Islet precursor cell (in vitro differentiated cells): ENCODE results near the gene OR6T1.

Source experiments
- DNase-seq: peaks from one replicate; pipeline ENCODE4 v3.0.0-alpha.2; 2018

Gene OR6T1, protein sequence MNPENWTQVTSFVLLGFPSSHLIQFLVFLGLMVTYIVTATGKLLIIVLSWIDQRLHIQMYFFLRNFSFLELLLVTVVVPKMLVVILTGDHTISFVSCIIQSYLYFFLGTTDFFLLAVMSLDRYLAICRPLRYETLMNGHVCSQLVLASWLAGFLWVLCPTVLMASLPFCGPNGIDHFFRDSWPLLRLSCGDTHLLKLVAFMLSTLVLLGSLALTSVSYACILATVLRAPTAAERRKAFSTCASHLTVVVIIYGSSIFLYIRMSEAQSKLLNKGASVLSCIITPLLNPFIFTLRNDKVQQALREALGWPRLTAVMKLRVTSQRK

DNA sequence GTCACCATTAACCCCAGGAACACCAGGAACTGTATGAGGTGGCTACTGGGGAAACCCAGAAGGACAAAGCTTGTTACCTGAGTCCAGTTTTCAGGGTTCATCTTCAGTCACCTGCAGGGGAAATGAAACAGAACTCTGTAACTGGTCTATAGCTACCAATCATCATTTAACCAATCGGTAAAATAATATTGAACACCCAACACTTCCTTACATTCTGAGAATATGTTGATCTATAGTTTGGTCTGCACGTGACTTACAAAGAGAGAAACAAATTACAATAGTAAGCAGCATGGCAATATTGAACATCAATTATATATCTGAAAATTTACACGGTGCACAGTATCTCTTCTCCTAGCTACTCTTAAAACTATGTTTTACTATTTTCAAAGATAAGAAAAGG lies at the start of gene OR6T1:
OR6T1 (minus strand) TSS at position 101 of the 400 bp plus-strand sequence; CDS start at position 101, 0 bp downstream.
- no peak for DNase-seq

DNA sequence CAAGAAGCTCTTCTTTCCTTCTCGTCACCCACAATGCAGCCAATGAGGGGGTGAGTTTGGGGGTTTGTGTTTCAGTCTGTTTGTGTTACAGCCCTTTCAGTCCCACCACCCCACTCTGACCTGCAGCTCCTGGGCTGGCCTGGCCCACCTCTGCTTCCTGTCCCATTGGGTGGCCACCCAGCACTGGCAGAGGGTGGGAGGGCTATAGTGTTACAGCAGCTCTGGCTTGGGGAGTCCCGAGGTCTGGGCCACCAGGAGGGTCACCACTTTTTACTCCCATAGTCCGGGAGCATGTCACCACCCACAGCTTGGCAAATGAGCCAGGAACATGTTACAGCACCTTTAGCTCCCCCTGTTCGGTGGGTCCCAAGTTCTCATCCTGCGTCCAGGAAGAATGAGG lies 35.7 kb upstream of the OR6T1 start:
- DNase-seq, result no peak

DNA sequence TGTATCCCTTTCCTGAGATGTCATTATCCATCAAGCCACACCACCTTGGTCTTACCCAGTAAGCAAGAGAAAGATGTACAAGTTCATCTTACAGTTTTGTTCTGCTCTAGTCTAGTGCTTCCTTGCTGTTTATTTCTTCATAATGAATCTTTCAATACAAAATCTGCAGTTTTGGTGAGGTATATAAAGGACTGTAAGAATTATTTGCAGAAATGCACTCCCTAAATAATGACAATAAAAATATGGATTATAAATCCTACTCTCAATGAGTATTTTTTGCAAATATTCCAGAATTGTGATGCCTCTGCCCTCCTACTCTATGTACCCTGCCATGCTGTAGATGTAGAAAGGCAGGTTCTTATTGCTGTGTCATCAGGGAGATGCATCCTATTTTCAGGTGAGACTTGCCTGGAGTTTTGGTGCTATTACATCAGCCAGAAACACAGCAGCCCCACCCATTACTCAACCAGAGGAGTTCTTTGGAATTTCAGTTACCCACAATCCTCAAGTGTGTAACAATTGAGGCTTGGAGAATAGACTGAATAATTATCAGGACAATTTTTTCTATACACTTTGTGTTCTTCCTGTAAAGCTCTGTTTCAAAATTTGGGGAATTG lies 34.2 kb upstream of the OR6T1 start, which contains the start of gene OR10S1:
OR10S1 (minus strand) TSS at position 51 of the 617 bp plus-strand sequence. CDS start 117 bp downstream, outside the sequence.
- DNase-seq, result no peak

DNA sequence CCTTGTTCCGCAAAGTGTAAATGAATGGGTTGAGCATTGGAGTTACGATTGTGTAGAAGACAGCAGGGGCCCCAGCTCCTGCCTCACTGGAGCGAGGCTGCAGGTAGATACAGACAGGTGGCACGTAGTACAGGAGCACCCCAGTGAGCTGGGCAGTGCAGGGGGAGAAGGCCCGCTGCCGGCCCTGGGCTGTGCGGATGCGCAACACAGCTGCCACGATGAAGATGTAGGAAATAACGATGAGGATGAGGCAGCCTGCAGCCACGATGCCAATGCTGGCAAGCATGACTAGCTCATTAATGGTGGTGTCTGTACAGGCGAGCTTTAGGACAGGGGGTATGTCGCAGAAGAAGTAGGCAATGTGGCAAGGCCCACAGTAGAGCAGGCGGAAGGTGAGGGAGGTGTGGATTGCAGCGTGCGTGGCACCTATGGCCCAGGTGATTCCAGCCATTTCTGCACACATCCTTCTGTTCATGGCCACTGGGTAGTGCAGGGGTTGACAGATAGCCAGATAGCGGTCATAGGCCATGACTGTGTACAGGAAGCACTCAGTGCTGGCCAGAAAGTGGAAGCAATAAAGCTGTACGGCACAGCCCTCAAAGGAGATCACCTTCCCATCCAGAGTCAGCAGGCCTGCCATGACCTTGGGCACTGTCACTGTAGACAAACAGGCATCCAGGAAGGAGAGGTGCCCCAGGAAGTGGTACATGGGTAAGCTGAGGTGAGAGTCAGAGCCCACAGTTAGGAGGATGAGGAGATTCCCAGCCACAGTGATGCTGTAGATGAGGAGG lies 33.3 kb upstream of the OR6T1 start:
- DNase-seq, result no peak

DNA sequence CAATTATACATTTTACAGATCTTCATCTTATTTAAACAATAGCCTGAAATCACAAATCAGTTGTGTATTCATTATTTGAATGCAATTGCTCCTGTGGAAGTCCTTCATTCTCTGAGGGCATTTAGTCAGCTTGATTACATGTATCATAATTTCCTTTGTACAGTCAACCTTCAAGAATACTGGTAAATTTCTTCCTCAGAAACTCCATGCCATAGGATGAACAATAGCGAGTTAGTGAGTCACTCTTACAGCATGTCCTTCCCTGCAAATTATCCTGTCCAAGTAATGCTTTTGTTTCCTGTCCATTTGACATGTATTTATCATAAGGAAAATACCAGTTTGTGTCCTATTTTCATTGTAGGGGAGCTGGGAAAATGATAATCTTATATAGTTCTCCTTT lies 30.2 kb upstream of the OR6T1 start:
- DNase-seq, result no peak

DNA sequence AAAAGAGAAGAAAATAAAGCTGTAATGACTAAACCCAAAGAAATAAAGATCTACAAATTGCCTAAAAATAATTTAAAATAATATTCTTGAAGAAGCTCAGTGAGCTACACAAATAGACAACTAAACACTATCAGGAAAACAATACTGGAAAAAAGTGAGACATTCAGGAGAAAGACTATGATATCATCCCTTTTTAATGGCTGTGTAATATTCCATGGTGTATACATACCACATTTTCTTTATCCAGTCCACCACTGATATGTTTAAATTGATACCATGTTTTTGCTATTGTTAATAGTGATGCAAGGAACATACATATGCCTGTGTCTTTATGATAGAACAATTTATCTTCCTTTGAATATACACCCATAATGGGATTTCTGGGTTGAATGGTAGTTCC lies 13.1 kb upstream of the OR6T1 start:
- no peak for DNase-seq

DNA sequence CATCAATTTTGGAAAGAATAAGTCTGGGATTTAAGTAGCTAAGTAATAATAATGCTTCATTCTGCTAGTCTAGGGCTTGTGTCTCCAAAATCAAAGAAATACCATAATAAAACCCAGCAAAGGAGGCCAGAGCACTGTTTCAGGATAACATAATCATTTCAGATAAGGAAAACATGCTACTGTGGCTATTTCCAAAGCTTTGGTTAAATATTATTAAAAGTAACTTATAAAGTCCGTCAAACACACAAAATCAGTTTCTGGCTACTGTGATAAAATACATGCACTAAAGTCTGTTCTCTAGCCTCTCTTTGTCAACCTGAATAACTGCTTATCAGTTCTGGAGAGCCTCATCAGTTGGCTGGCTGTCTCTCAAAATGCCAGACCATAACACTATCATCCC lies 1.5 kb upstream of the OR6T1 start:
- DNase-seq, result no peak

DNA sequence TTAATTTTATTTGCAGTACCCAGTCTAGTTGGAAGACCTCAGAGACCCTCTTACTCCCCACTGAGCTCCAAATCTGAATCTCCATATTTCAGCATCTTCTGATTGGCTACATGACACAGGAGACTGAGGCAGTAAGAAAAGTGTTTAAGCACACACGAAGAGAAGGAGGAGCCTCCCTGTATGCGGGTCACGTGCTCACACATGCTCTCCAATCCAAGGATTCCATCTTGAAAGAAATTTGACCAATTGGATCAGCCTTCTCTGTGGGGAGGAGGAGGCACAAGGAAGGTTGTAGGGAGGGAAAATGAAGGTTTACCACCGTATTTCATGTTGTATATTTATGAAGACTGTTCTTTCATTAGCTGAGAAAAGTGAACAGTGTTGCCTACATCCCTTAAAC lies 1.2 kb downstream of the OR6T1 start:
- no peak for DNase-seq

DNA sequence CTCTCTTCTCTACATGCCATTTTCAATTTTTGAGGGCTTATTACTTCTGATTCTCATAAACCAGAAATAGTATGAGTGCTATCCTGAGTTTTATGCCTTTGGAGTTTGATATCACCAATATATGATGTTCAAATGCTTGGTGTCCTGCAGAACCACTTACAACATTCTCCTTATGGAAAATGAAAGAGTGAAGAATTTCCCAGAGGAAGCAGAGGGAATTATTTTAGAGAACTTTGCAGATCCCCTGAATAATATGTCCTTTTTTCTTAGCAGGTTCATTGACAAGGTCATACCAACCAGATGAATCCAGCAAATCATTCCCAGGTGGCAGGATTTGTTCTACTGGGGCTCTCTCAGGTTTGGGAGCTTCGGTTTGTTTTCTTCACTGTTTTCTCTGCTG lies 4.3 kb downstream of the OR6T1 start, which contains the start of gene OR4D5:
OR4D5 (plus strand) TSS at position 301 of the 400 bp plus-strand sequence; CDS start at position 301, 0 bp downstream.
- DNase-seq, result no peak

DNA sequence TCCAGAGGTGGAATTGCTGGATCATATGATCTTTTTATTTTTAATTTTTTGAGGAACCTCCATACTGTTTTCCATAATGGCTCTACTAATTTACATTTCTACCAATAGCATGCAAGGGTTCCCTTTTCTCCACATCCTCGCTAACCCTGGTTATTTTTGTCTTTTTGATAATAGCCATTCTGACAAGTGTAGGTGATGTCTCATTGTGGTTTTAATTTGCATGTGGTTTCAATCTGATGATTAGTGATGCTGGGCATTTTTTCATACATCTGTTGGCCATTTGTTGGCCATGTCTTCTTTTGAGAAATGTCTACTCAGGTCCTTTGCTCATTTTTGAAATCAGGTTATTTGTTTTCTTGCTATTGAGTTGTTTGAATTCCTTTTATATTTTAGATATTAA lies 19.6 kb downstream of the OR6T1 start:
- DNase-seq, result no peak

DNA sequence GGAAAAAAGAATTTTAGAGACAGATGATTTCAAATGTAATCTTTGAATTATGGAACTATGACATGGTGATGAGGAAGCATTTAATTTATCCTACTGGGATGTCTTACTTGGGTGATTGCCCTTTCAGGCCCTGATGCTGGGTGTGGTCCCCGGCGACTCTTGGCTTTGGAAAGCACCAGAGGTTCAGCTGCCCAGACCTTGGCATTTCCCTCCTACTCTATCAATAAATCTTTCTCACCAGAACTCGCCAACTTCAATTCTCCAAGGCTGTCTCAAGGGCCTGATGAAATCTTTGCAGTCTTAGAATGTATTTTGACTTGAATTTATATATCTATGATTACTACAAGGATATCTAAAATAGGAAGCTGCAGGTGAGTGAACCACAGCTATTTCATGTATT lies 22.7 kb downstream of the OR6T1 start:
- DNase-seq, result no peak

DNA sequence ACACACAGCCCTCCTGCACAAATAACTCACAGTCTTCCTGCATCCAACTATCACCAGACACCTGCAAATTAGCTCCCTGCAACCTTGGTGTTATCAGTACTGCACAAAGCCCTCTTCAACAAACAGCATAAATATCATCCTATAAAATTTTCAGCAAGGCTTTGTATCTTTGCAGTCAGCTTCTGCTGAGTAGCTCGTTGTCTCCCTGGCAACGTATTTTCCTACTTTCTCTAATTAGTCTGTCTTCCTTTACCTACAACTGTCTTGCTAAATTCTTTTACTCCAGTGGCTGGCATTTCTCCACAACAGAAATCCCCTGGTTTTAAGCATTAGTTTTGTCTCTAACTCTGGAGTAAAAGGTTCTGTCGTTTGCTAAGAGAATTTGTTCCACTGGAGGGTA lies 37.8 kb downstream of the OR6T1 start:
- DNase-seq, result no peak

DNA sequence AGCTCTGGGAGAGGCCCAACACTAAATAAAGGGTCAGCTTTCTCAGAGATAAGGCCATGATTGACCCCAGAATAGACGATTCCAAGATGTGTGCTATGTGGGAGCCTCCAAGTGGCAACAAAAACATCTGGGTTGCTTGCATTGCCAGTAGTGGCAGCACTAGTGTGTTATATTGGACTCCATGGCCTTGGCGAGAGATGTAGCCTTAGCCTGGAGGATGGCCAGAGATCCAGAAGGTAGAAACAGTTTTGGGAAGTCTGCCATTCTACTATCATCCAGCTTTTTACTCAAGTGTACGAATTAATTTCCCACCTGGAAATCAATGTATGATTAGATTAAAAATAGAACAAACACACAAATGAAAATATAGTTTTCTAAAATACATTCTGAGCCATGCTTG lies 38.7 kb downstream of the OR6T1 start:
- no peak for DNase-seq

DNA sequence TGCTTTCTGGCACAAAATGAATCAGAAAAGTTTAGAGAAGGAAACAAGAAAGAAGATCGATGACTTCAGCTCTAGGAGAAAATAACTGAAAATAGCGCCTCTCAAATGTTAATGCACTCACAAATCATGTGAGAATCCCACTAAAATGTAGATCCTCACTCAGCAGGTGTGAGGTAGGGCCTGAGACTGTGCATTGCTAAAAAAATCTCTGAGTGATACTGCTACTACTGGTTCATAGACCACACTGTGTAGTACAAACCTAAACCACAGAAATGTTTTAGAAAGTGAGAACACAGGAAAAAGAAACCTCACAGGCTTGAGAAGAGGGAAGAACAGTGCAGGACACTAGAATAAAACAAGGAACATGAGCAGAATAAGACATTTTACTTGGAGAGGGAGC lies 39.7 kb downstream of the OR6T1 start:
- no peak for DNase-seq

DNA sequence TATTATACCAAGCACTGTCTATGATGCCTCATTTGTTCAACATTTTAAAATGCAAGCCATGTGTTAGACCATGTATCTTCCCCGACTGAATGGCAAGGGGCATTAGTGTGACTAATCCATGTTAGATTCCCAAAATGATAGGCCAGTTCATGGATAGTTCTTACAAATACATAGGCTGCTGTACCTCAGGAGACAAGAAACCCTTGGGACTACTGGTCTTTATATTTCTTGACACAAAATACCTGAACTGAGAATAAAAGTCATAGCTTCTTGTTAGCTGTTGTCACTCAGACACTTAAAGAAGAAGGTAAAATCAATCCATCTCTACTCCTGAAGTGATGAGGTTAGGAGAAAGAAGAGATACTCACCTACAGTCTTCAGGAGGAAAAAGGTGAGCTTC lies 41.8 kb downstream of the OR6T1 start, which contains the start of gene OR8D4:
OR8D4 (plus strand) TSS at position 301 of the 400 bp plus-strand sequence. CDS start 4,265 bp downstream, outside the sequence.
- no peak for DNase-seq

DNA sequence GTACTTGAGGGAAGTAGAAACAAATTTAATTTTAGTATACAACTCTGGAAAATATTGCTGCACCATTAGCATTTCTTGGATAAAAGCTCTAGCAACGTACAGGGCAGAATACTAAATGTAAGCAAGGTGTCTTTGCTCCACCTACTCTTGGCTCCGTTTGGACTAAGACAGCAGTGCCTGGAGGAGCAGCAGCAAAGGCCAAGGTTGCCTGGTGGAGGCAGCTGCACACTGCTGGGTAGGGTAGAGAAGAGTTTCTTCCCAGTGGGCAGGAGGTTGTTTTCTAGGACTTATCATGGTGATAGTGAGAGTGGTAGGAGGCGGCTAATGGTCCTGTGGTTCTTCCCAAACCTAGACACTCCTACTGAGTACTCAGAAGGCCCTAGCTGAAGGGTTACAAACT lies 43.8 kb downstream of the OR6T1 start:
- DNase-seq, result no peak
